ENCODE results near the gene EXOSC3.
A peak's percentile ranks its signal among the peaks of the same experiment; 100 is the strongest.
"Not testable (repeated sequence)": the region's sequence is repeated elsewhere in the genome, so short reads cannot be mapped to it uniquely, and the experiment has no call there.

The EXOSC3 gene

DNA sequence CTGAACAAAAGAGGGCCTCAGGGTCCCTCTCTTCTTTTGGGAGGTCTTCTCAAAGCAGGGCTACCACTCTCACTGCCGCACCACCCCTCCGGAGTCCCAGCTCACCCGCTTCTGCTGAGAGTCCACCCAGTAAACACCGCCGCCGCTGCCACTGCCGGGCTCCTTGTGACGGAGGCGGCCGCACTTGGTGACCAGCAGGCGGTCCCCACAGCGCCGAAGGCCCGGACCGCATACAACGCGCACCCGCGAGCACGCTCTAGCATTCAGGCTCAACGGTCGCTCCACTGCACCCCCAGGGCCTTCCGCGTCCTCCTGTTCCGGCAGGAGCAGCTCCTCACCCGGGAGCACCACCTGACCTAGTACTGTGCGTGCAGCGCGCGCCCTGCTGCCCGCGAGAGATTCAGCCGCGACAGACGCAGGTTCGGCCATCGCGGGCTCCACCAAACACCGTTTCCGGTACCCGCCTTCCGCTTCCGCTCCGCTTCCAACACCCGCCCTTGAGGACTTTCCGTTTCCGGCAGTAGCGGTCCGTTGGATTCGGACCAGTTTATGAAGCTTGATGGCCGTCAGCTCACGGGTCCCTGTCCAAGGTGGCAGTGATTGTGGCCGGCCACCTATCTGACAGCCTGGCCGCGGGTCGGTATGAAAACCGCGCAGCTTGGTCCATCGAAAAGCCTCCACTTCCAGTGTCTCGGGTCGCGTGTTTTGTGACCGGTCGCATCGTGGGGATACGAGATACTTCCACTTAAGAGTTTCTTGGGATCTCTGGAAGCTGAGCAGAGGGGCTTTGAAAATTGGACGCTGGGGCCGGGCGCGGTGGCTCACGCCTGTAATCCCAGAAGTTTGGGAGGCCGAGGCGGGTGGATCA lies at the start of gene EXOSC3:
EXOSC3 (minus strand) TSS at position 449 of the 868 bp plus-strand sequence; CDS start at position 429, 20 bp downstream.
- Histone ChIP-seq H3K4me3 (ENCODE audit: low read depth, low read length) (peak within 1 kb of the TSS; percentile 93), H3K36me3 (replicated peaks) (peaks cover 23% of the 10 kb centered on the region), H3K27me3 (replicated peaks) (no peaks in the 10 kb centered on the region), H3K27ac (peak within 1 kb of the TSS; percentile 59)
- peak; percentile 27 for TF ChIP-seq CTCF (IDR thresholded peaks at IDR 0.05; ENCODE audit: low read depth, low read length, missing control alignments)
- in situ Hi-C loops (cut with HindIII; ENCODE audit: low pct_ligation_motif_present, low sequenced_read_pairs): no loop called here
- DNase-seq: peak; percentile 91

GRCh38 chr9:37827483-37828165 lies 42.8 kb upstream of the EXOSC3 start:
- DNase-seq: no peak
- Histone ChIP-seq H3K4me3 (ENCODE audit: low read depth, low read length) (no peak overlapping the region), H3K36me3 (replicated peaks) (peaks cover 17% of the 10 kb centered on the region), H3K27me3 (replicated peaks) (no peaks in the 10 kb centered on the region), H3K27ac (no peak overlapping the region)
- TF ChIP-seq CTCF (IDR thresholded peaks at IDR 0.05; ENCODE audit: low read depth, low read length, missing control alignments): no peak
- in situ Hi-C loops (cut with HindIII; ENCODE audit: low pct_ligation_motif_present, low sequenced_read_pairs): no loop called here

- not testable (repeated sequence) for DNase-seq
Measured at GRCh38 chr9:37825174-37825573, 40.3 kb upstream of the EXOSC3 start.

GRCh38 chr9:37820142-37820541 lies 35.3 kb upstream of the EXOSC3 start:
- no peak overlapping the region for H3K27ac ChIP-seq
- no peak for TF ChIP-seq CTCF (IDR thresholded peaks at IDR 0.05; ENCODE audit: low read depth, low read length, missing control alignments)
- no peak overlapping the region for H3K4me3 ChIP-seq (ENCODE audit: low read depth, low read length)
- in situ Hi-C loops (cut with HindIII; ENCODE audit: low pct_ligation_motif_present, low sequenced_read_pairs): no loop called here
- no peak for DNase-seq
- no peaks in the 10 kb centered on the region for H3K27me3 ChIP-seq (replicated peaks)
- peaks cover 8% of the 10 kb centered on the region for H3K36me3 ChIP-seq (replicated peaks)

More at GRCh38 chr9:37825174-37825573, 40.3 kb upstream of the EXOSC3 start:
- H3K27me3 ChIP-seq (replicated peaks); H3K4me3 ChIP-seq (ENCODE audit: low read depth, low read length); H3K27ac ChIP-seq; in situ Hi-C loops (cut with HindIII; ENCODE audit: low pct_ligation_motif_present, low sequenced_read_pairs): not testable (repeated sequence)
- H3K36me3 ChIP-seq (replicated peaks): peaks cover 20% of the 10 kb centered on the region

DNA sequence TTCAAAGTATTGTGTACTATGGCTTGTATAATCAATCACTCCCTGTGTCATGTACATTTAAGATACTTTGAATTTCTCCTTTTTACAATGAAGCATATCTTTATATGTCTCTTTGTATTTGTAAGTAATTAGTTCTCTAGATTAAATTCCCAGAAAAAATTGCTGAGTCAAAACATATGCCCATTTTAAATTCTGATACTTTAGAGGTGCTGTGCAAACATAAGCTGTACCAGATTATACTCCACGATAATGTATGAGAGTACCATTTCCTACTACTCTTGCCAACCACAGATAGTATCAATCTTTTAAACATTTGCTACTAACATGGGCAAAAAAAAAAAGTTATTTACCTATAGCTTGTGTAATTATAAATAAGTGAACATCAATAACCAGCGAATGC lies 34.0 kb upstream of the EXOSC3 start:
- DNase-seq: no peak
- Histone ChIP-seq H3K4me3 (ENCODE audit: low read depth, low read length) (no peak overlapping the region), H3K36me3 (replicated peaks) (peaks cover 5% of the 10 kb centered on the region), H3K27ac (no peak overlapping the region), H3K27me3 (replicated peaks) (no peaks in the 10 kb centered on the region)
- no peak for TF ChIP-seq CTCF (IDR thresholded peaks at IDR 0.05; ENCODE audit: low read depth, low read length, missing control alignments)
- in situ Hi-C loops (cut with HindIII; ENCODE audit: low pct_ligation_motif_present, low sequenced_read_pairs): no loop called here

DNA sequence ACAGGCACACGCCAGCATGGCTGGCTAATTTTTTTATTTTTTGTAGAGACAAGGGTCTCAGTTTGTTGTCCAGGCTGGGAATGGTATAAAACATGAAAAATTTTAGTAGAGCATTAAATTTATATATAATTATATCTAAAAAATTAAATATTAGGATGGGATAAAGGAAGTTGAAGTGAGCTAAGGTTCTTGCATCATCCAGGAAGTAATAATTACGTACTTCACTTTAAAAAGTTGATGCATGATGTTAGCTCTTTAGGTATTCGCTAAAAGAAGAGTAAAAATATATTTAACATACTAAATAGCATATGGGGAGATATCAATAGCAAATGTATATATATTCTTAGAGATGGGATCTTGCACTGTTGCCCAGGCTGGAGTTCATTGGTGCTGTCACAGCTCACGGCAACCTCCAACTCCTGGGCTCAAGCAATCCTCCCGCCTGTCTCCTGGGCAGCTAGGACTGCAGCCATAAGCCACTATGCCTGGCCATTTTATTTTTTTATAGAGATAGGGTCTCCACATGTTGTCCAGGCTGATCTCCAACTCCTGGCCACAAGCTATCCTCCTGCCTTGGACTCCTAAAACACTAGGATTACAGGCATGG lies 28.0 kb upstream of the EXOSC3 start:
- in situ Hi-C loops (cut with HindIII; ENCODE audit: low pct_ligation_motif_present, low sequenced_read_pairs): no loop called here

More for the DNA sequence above, 28.0 kb upstream of the EXOSC3 start:
- Histone ChIP-seq H3K27me3 (replicated peaks) (no peaks in the 10 kb centered on the region), H3K4me3 (ENCODE audit: low read depth, low read length) (no peak overlapping the region), H3K36me3 (replicated peaks) (peaks cover 2% of the 10 kb centered on the region), H3K27ac (no peak overlapping the region)
- TF ChIP-seq CTCF (IDR thresholded peaks at IDR 0.05; ENCODE audit: low read depth, low read length, missing control alignments): no peak
- no peak for DNase-seq

Measured in brain microvascular endothelial cell (primary cell).